K562 (cell line): Measurements from ENCODE around the gene KMT5C. TPM values are rescaled to one million over a fixed set of nuclear protein-coding genes. Genes with fewer than 3 reads are reported as not detected.
"Not testable (repeated sequence)": the region's sequence is repeated elsewhere in the genome, so short reads cannot be mapped to it uniquely, and the experiment has no call there.

ENCODE experiments used
- ATAC-seq: fragments of 200-7000 bp; cut with Tn5 transposase; 3 replicates; pipeline ENCODE4 v1.9.1; 2020; ENCODE audit warnings: moderate library complexity
- BruUV-seq: library from RNA; stranded (reverse); fragments of 400-500 nt; replicated peaks from 2 replicates; lab custom pipeline; 2021; lab: Mats Ljungman, UMichigan
- CTCF ChIA-PET: fragments of 300-600 bp; formaldehyde crosslinking; extraction: SDS; loops from one replicate; lab custom pipeline; 2021; ENCODE audit warnings: low intra/inter-chr PET ratio; lab: Yijun Ruan, JAX
- POLR2A ChIA-PET: fragments of 300-600, 350-650 bp; sonication (Branson Sonifier 250); formaldehyde crosslinking; extraction: SDS; loops from one replicate; lab custom pipeline; 2021; ENCODE audit warnings: antibody characterized with exemption, inconsistent platforms; lab: Yijun Ruan, JAX
- DNase-seq, 4 experiments: peaks; one replicate each; pipeline versions ENCODE4 v3.0.0 to v3.0.0-alpha.2; 2011 to 2018; ENCODE audit warnings: low spot score in 3 of 4, mixed read lengths in 3 of 4; ENCODE audit errors: extremely low read depth in 1 of 4
- FAIRE-seq: peaks from 2 replicates; lab custom pipeline; 2011; peaks lifted over from hg19 to GRCh38; lab: Jason Lieb, UNC
- H2AFZ ChIP-seq: 2 replicates; pipeline ENCODE4 v1.6.0; 2011; ENCODE audit warnings: low read depth, low read length, control low read depth, inconsistent platforms
- H3K27ac ChIP-seq: fragments of 200-600 bp; 3 replicates; pipeline ENCODE4 v1.8.0; 2011; ENCODE audit warnings: low read depth, mild to moderate bottlenecking, control low read depth, inconsistent platforms, low read length, moderate library complexity, mixed read lengths; ENCODE audit errors: extremely low read depth
- H3K27me3 ChIP-seq, 2 experiments: fragments of 300-600 bp in 1 of 2; 2 replicates in 1 of 2; 3 replicates in 1 of 2; pipeline versions ENCODE4 v1.6.0 to v1.8.0; 2011; ENCODE audit warnings: inconsistent platforms in 2 of 2, low read length in 2 of 2, mild to moderate bottlenecking in 1 of 2, mixed read lengths in 1 of 2, moderate library complexity in 1 of 2; ENCODE audit not compliant: control insufficient read depth in 2 of 2, insufficient read depth in 2 of 2
- H3K36me3 ChIP-seq: fragments of 300-600 bp; 3 replicates; pipeline ENCODE4 v1.8.0; 2011; ENCODE audit warnings: mild to moderate bottlenecking, low read length, inconsistent platforms; ENCODE audit not compliant: control insufficient read depth, insufficient read depth
- H3K4me1 ChIP-seq, 2 experiments: fragments of 200-600 bp in 1 of 2; replicated peaks in 1 of 2; 2 replicates in 1 of 2; 3 replicates in 1 of 2; pipeline versions ENCODE4 v1.5.1 to v1.8.0; 2011; ENCODE audit warnings: inconsistent platforms in 2 of 2, low read length in 2 of 2, mild to moderate bottlenecking in 1 of 2, mixed read lengths in 1 of 2, moderate library complexity in 1 of 2; ENCODE audit not compliant: control insufficient read depth in 2 of 2, insufficient read depth in 2 of 2
- H3K4me2 ChIP-seq: 2 replicates; pipeline ENCODE4 v1.6.1; 2011; ENCODE audit warnings: low read length, control low read depth, inconsistent platforms, mixed read lengths; ENCODE audit not compliant: insufficient read depth
- H3K4me3 ChIP-seq: fragments of 200-600 bp; sonication (generic), shearing (Covaris generic); 2 replicates; pipeline ENCODE4 v1.5.1; 2016; ENCODE audit warnings: control low read depth, inconsistent platforms
- H3K79me2 ChIP-seq: fragments of 200-600 bp; 3 replicates; pipeline ENCODE4 v1.8.0; 2011; ENCODE audit warnings: low read length, inconsistent platforms; ENCODE audit not compliant: control insufficient read depth, insufficient read depth
- H3K9ac ChIP-seq, 2 experiments: 2 replicates each; pipeline versions ENCODE4 v1.6.0 to v1.6.1; 2011; ENCODE audit warnings: low read depth in 2 of 2, low read length in 2 of 2, control low read depth in 1 of 2, inconsistent platforms in 1 of 2, mild to moderate bottlenecking in 1 of 2, mixed read lengths in 1 of 2; ENCODE audit not compliant: insufficient read depth in 1 of 2
- H3K9me1 ChIP-seq: one replicate; pipeline ENCODE4 v1.6.0; 2011; ENCODE audit warnings: inconsistent platforms, mild to moderate bottlenecking, low read length, moderate library complexity; ENCODE audit not compliant: control insufficient read depth, insufficient read depth
- H3K9me3 ChIP-seq: replicated peaks from 2 replicates; pipeline ENCODE4 v1.5.1; 2011; ENCODE audit warnings: low read depth, low read length, inconsistent platforms; ENCODE audit not compliant: control insufficient read depth, insufficient read depth
- H4K20me1 ChIP-seq: replicated peaks from 2 replicates; pipeline ENCODE4 v1.6.1; 2011; ENCODE audit warnings: low read length, inconsistent platforms, mixed read lengths; ENCODE audit not compliant: control insufficient read depth, insufficient read depth
- ATF7 ChIP-seq: fragments of 450-650 bp; IDR thresholded peaks from 2 replicates; pipeline ENCODE4 v1.7.1; 2014; ENCODE audit warnings: mild to moderate bottlenecking, moderate library complexity
- CEBPB ChIP-seq: fragments of 450-650 bp; IDR thresholded peaks from 2 replicates; pipeline ENCODE4 v1.6.1; 2016; ENCODE audit warnings: missing genetic modification characterization, missing compliant biosample characterization
- CEBPG ChIP-seq, 3 experiments: fragments of 200-800 bp in 1 of 3; sonication (Bioruptor generic) in 1 of 3; sonication (generic) in 1 of 3; formaldehyde crosslinking in 1 of 3; IDR thresholded peaks in 2 of 3; conservative IDR thresholded peaks in 1 of 3; 2 replicates each; pipeline versions ENCODE4 v1.6.1 to v1.8.0; 2016 to 2022; ENCODE audit warnings: missing compliant biosample characterization in 2 of 3, missing genetic modification characterization in 2 of 3, mild to moderate bottlenecking in 1 of 3, missing genetic modification reagents in 1 of 3
- L3MBTL2 ChIP-seq: fragments of 450-650 bp; IDR thresholded peaks from 2 replicates; pipeline ENCODE4 v1.6.1; 2016; ENCODE audit warnings: mild to moderate bottlenecking, moderate library complexity
- NR2C1 ChIP-seq, 2 experiments: fragments of 450-650 bp; IDR thresholded peaks; 2 replicates each; pipeline ENCODE4 v1.6.1; 2017; ENCODE audit warnings: mild to moderate bottlenecking in 2 of 2, antibody characterized with exemption in 1 of 2, inconsistent platforms in 1 of 2, missing compliant biosample characterization in 1 of 2, missing genetic modification characterization in 1 of 2
- ZBED1 ChIP-seq: IDR thresholded peaks from 2 replicates; pipeline ENCODE4 v1.6.1; 2014
- ZNF384 ChIP-seq: IDR thresholded peaks from 2 replicates; pipeline ENCODE4 v1.6.1; 2012; ENCODE audit warnings: low read depth, low read length, improper control_type of control experiment
- WGBS: fragments of 100-300 bp; shearing (Covaris generic); methylation state at CpG from one replicate; pipeline ENCODE4 v1.1.6; 2016; ENCODE audit warnings: low coverage, mixed read lengths; ENCODE audit not compliant: insufficient coverage; ENCODE audit errors: missing lambda C conversion rate; 5-methylcytosine and 5-hydroxymethylcytosine counted together
- in situ Hi-C: fragments of 300-500 bp; cut with MboI; formaldehyde crosslinking; loops from 4 replicates; pipeline ENCODE4 v1.15.0; 2018; ENCODE audit warnings: inconsistent platforms, mixed read lengths
- intact Hi-C: fragments of 100-400 bp; cut with micrococcal nuclease; formaldehyde crosslinking; loops from 2 replicates; pipeline ENCODE4 v1.14.2; 2022
- polyA plus RNA-seq, 8 experiments: library from polyadenylated mRNA; depleted of rRNA in 4 of 8; stranded (reverse) in 5 of 8; unstranded in 3 of 8; fragments of >200 nt; fragmentation: Nextera tagmentation in 2 of 8; fragmentation: Illumina TruSeq in 1 of 8; extraction: Ambion mirVana in 2 of 8; extraction: Trizol in 1 of 8; gene quantifications; 2 replicates each; pipeline versions ENCODE4 v1.2.1 to v1.2.3, GENCODE V29; 2011 to 2014; ENCODE audit warnings: inconsistent platforms in 1 of 8, missing spikeins in 1 of 8
- total RNA-seq, 7 experiments: library from RNA; depleted of rRNA in 6 of 7; stranded (reverse); fragments of >200 nt in 6 of 7; fragmentation: Illumina TruSeq in 2 of 7; extraction: Trizol in 2 of 7; gene quantifications; 2 replicates each; pipeline versions ENCODE4 v1.2.1 to v1.2.3, GENCODE V29; 2011 to 2021; ENCODE audit warnings: low replicate concordance in 1 of 7
- TF ChIP-seq, protein P1 (sequence below): fragments of 200-800 bp; sonication (Bioruptor generic); IDR thresholded peaks from 2 replicates; pipeline ENCODE4 v1.6.1; 2017; ENCODE audit warnings: missing genetic modification characterization, missing compliant biosample characterization
- TF ChIP-seq, protein P2 (sequence below), 2 experiments: fragments of 450-650 bp in 1 of 2; sonication (generic) in 1 of 2; formaldehyde crosslinking in 1 of 2; IDR thresholded peaks in 1 of 2; conservative IDR thresholded peaks in 1 of 2; 2 replicates each; pipeline versions ENCODE4 v1.6.1 to v1.8.1; 2016 to 2023; ENCODE audit warnings: mild to moderate bottlenecking in 2 of 2, moderate library complexity in 2 of 2, inconsistent platforms in 1 of 2, missing genetic modification reagents in 1 of 2

Gene KMT5C
- total and polyA plus RNA-seq, 9 of the 15 experiments (the other 6 are each of a cell fraction or from before 2014, with no cell fraction given), result 0.15 to 53.5 (median 16.6) TPM

DNA sequence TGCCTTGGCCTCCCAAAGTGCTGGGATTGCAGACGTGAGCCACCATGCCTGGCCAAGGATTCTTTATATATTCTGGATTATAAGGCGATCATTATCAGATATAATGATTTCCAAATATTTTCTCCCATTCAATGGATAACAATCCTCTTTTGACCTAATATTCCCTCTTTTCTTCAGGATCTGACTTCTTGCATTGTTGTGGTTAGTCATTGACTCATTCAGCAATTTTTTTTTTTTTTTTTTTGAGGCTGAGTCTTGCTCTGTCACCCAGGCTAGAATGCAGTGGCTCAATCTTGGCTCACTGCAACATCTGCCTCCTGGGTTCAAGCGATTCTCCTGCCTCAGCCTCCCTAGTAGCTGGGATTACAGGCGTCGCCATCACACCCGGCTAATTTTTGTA lies 9.9 kb upstream of the KMT5C start:
- BruUV-seq, in situ Hi-C loops, H3K4me2 ChIP-seq, H3K9ac ChIP-seq, FAIRE-seq, H3K36me3 ChIP-seq, DNase-seq, H4K20me1 ChIP-seq, CTCF ChIA-PET, POLR2A ChIA-PET, intact Hi-C loops, H3K79me2 ChIP-seq, H3K27ac ChIP-seq, H3K9me3 ChIP-seq, H2AFZ ChIP-seq, H3K9me1 ChIP-seq, ATAC-seq, H3K4me3 ChIP-seq, H3K27me3 ChIP-seq: not testable (repeated sequence)
- TF ChIP-seq ZNF384, result 0 out of 2 replicates have a peak, but pooled peaks have one; percentile 39
- peaks cover 10 to 20% of the 10 kb centered on the region in 2 experiments; a peak in 4 of 5 replicates for H3K4me1 ChIP-seq
- WGBS, result 75% methylated on average over 6 of the region's 6 CpGs

DNA sequence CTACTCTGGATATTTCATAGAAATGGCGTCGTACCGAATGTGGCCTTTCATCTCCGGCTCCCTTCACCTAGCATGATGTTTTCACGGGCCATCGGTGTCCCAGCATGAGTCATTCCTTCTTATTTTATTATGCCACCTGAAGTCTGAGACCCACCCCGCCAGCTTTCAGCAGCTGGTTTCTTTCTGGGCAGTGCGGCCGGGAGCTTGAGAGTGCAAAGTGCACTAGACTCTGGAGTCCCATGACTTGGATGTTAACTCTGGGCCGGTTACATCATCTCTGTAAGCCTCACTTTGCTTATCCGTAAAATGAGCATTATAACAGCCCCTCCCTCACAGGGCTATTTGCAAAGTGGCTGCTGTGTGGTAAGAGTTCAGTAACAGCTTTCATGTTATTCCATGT lies 5.8 kb upstream of the KMT5C start:
- in situ Hi-C loops, result no loop called here
- ChIA-PET POLR2A (interaction anchor here (1.0 kb wide), 1 partner anchor 72 kb away, joined by 3 read pairs; no protein-coding TSS in a partner anchor), CTCF (no interaction called here)
- BruUV-seq, result no TSS peak
- Histone ChIP-seq H3K79me2 (no peaks in the 10 kb centered on the region), H3K27ac (no peak overlapping the region), H3K36me3 (no peaks in the 10 kb centered on the region), H3K4me2 (no peak overlapping the region), H3K4me3 (no peak overlapping the region), H2AFZ (peak overlapping the region; percentile 69), H3K27me3 (no peaks in the 10 kb centered on the region), H3K9me3 (no peaks in the 10 kb centered on the region; the same call in 1 of the 2 replicates), H3K9me1 (no peaks in the 10 kb centered on the region), H3K9ac (no peak overlapping the region), H3K4me1 (peaks cover 0 to 7% of the 10 kb centered on the region in 2 experiments; a peak in 4 of 5 replicates), H4K20me1 (no peaks in the 10 kb centered on the region)
- 65% methylated on average over 11 of the region's 11 CpGs for WGBS
- intact Hi-C loops, result no loop called here
- ATAC-seq, result peak; percentile 22; the same call in 1 of the 3 replicates
- DNase-seq, result no peak
- no peak for FAIRE-seq
- TF ChIP-seq L3MBTL2 (0 out of 2 replicates have a peak, but pooled peaks have one; percentile 21), NR2C1 (IDR thresholded peaks at IDR 0.05) (no peak), NR2C1 (tag; IDR thresholded peaks at IDR 0.05) (0 out of 2 replicates have a peak, but pooled peaks have one; percentile 37), ZBED1 (no peak), CEBPG (CRISPR knock-in tag; IDR thresholded peaks at IDR 0.05) (peak; percentile 27; the same call in 1 of the 2 replicates), CEBPG (tag; conservative IDR thresholded peaks at IDR 0.05 in 1 of 2, IDR thresholded peaks at IDR 0.05 in 1 of 2) (peak in 1 of 2 experiments; percentile 56; a peak in 2 of 4 replicates), CEBPB (tag) (0 out of 2 replicates have a peak, but pooled peaks have one; percentile 28), ATF7 (peak; percentile 61; the same call in 1 of the 2 replicates)
- TF ChIP-seq, protein P1, sequence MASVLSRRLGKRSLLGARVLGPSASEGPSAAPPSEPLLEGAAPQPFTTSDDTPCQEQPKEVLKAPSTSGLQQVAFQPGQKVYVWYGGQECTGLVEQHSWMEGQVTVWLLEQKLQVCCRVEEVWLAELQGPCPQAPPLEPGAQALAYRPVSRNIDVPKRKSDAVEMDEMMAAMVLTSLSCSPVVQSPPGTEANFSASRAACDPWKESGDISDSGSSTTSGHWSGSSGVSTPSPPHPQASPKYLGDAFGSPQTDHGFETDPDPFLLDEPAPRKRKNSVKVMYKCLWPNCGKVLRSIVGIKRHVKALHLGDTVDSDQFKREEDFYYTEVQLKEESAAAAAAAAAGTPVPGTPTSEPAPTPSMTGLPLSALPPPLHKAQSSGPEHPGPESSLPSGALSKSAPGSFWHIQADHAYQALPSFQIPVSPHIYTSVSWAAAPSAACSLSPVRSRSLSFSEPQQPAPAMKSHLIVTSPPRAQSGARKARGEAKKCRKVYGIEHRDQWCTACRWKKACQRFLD (CRISPR knock-in tag), result no peak
- TF ChIP-seq, protein P2, sequence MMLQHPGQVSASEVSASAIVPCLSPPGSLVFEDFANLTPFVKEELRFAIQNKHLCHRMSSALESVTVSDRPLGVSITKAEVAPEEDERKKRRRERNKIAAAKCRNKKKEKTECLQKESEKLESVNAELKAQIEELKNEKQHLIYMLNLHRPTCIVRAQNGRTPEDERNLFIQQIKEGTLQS (IDR thresholded peaks at IDR 0.05), result peak; percentile 76
- TF ChIP-seq, protein P2 (CRISPR knock-in tag; conservative IDR thresholded peaks at IDR 0.05), result no peak
